GM10266 (cell line): ENCODE results near the gene MVB12B.

Source experiments
- DNase-seq: peaks from one replicate; pipeline ENCODE4 v3.0.0; 2012; ENCODE audit errors: extremely low spot score
- TF ChIP-seq, protein P1 (sequence below): IDR thresholded peaks from 2 replicates; pipeline ENCODE4 v1.5.1; 2012; ENCODE audit warnings: mild to moderate bottlenecking, low read depth; ENCODE audit not compliant: control insufficient read depth, insufficient read depth; ENCODE audit errors: missing control alignments

Gene MVB12B

DNA sequence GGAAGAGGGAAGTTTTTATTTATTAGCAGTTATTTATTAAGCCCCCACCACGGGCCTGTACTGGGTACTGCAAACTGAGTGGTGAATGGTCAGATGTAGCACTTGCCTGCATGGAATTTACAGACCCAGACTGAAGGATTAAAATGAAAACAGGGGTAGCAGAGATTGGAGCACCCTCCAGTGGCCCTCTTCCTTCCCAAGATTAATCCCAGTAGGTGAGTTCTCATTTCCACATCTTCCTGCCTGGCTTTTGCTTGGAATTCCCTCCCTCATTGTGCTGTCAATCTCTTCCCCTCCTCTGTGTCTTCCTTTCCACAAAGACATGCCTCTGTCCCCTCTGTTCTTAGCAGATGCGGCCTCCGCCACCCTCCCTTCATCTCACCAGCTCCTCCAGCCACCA lies 39.2 kb downstream of the MVB12B start:
- TF ChIP-seq, protein P1, sequence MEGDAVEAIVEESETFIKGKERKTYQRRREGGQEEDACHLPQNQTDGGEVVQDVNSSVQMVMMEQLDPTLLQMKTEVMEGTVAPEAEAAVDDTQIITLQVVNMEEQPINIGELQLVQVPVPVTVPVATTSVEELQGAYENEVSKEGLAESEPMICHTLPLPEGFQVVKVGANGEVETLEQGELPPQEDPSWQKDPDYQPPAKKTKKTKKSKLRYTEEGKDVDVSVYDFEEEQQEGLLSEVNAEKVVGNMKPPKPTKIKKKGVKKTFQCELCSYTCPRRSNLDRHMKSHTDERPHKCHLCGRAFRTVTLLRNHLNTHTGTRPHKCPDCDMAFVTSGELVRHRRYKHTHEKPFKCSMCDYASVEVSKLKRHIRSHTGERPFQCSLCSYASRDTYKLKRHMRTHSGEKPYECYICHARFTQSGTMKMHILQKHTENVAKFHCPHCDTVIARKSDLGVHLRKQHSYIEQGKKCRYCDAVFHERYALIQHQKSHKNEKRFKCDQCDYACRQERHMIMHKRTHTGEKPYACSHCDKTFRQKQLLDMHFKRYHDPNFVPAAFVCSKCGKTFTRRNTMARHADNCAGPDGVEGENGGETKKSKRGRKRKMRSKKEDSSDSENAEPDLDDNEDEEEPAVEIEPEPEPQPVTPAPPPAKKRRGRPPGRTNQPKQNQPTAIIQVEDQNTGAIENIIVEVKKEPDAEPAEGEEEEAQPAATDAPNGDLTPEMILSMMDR: no peak
- DNase-seq: no peak

DNA sequence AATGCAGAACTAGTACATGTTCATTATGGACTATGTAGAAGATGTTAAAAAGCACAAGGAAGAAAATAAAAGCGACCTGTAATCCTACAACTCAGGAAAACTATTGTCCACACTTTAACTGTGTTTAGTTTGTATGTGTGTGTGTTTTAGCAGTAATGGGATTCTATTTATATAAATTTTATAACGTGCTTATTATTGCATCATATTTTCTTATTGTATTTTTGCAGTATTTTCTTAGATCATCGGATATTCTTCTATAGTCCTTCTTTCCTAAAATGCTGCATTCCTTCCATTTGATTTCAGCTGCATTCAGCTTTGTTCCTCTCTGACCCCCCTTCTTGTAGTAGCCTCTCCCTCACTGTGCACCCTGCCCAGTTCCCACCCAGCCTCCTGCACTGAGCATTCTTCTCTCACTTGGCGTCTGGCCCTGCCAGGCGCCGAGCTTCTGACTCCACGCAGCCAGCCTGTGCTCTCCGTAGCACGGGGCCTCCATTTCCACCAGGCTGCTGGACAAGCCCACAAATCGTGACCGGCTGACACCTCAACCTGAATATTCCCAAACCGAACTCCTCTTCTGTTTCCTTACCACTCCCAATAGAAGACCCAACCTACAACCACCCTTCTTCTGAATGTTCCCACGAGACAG lies 39.9 kb downstream of the MVB12B start:
- no peak for DNase-seq

DNA sequence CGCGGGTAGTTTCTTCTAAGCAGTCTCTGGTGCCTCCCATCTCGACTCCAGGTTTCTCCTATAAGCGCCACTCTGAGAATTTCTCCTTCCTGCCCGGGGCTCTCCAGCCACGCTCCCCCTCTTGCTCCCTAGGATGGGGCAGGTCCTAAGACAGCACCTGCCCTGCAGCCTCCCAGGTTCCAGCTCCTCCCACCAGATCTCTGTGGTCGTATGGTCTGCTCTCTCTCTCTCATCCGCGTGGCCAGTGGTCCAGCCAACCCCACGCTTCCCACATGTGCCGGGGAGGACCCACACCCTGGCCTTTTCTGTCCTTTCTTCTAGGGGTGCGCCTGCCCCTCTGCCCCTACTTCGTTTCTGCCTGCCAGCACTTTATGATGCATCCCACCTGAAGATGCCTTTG lies 40.5 kb downstream of the MVB12B start:
- DNase-seq: no peak
- TF ChIP-seq, protein P1: no peak

More for the DNA sequence above, 39.9 kb downstream of the MVB12B start:
- TF ChIP-seq, protein P1: no peak

DNA sequence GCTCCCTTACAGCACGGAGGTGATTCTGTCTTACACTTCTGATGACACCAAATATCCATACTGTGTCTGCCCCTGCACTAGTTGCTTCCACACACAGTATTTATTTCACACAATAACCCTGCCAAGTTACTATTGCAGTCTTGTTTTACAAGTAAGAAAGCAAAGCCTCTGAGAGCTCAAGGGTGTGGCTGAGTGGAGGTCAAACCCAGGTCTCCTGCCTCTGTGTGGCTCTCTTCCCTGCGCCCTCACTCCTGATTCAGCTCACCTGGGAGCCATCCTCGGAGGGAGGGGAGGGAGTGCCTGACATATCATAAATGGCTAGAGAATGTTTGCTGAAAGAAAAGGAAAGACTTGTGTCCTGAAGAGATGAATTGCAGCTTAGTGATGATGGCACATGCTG lies 41.0 kb downstream of the MVB12B start:
- TF ChIP-seq, protein P1: no peak
- DNase-seq: no peak

DNA sequence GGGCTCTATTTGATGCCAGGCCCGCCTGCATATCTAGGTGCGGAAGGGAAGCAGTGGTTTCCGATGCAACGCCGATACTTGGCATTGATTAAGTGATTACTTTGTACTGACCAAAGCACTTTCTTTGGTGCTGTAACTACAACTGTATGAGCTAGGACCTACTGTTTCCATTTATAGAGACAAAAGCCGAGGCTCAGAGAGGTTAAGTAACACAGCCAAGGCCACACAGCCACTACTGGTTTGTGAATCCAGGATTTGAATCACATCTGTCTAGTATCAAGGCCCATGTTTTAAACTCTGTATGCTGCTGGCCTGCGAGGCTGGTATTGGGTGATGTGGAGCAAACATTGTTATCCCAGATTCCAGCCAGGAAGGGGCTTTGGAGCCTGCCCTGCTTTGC lies 41.4 kb downstream of the MVB12B start:
- TF ChIP-seq, protein P1: no peak
- no peak for DNase-seq

DNA sequence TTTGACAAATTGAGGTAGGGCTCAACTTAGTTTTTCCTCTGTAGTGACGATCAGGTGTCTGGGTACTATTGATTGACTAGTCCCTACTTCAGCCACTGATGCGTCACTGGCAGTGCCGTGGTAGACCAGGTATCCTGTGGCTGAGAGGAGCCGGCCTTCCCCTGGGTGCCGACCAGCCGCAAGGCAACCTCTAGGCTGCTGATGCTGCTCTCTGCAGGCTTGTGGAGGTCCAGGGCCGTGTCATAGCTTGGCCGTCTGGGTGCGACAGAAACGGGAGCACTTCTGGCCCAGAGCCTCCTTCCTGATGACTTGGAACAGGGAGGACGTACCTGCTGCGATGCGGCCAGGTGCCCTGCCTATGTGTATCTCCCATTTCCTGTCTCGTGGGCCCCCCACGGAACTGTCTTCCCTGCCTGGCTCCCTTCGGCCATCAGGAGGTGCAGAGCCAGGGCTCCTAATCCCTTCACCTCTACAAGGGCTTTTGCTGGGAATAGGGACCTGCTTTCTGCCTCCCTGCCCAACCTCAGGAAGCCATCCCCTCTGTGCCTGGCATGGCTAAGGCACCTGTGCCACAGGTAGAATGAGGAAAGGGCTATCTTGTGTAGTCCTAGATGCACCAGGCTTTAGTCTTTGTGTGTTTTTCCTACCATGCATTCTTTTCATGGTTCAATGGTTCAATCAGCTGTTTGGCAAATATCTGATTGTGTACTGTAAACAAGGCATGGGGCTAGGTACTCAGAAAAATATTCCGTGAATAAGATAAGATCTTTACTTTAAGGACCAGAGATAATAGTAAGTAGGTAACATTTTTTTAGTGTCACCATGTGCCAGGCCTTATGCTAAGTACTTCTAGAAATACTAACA lies 44.6 kb downstream of the MVB12B start:
- no peak for DNase-seq
- TF ChIP-seq, protein P1: no peak

DNA sequence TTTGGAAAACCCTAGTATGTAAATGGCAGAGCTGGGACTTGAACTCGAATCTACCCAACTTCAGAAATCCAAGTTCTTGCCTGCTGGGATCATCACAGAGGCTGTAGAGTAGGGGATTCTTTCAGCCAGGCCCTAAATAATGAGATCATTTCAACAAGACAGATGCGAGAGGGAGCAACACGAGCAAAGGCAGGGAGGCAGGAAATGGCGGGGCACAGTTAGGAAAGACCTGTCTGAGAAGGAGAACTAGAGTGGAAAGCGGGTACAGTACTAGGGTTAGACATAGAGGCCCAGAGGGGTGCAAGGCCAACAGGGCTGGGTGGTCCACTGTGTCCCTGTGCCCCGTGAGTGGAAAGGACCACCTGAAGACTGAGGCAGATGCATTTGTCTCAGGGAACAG lies 46.1 kb downstream of the MVB12B start:
- no peak for DNase-seq
- TF ChIP-seq, protein P1: no peak
